HG02588 (cell line): ENCODE data around the gene PTX3.

Source experiments
- ATAC-seq: cut with Tn5 transposase; IDR thresholded peaks from one replicate; pipeline ENCODE4 v1.9.1; 2021; ENCODE audit warnings: mild to moderate bottlenecking, moderate library complexity; ENCODE audit not compliant: unreplicated experiment

Gene PTX3

DNA sequence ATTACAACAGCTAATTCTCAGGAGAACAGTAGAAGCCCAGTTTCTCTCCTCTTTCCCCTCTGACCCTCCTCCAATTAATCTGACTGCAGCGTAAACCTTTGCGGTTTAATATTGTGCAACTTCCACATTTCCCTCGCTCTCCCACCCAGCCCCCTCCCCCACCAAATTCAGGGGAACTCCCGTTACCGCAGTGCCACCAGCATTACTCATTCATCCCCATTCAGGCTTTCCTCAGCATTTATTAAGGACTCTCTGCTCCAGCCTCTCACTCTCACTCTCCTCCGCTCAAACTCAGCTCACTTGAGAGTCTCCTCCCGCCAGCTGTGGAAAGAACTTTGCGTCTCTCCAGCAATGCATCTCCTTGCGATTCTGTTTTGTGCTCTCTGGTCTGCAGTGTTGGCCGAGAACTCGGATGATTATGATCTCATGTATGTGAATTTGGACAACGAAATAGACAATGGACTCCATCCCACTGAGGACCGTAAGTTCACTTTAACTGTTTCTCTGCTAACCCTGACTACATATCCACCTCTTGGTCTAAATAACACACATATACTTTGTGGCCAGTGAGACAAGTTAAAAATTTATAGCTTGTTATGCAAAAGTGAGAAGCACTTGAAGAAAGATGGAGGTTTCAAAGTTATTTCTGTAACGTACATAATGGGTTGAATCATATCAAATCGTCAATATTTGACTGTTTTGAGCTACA is at the start of gene PTX3:
PTX3 (plus strand) TSS at position 268 of the 709 bp plus-strand sequence; CDS start at position 352, 84 bp downstream.
- no peak for ATAC-seq

DNA sequence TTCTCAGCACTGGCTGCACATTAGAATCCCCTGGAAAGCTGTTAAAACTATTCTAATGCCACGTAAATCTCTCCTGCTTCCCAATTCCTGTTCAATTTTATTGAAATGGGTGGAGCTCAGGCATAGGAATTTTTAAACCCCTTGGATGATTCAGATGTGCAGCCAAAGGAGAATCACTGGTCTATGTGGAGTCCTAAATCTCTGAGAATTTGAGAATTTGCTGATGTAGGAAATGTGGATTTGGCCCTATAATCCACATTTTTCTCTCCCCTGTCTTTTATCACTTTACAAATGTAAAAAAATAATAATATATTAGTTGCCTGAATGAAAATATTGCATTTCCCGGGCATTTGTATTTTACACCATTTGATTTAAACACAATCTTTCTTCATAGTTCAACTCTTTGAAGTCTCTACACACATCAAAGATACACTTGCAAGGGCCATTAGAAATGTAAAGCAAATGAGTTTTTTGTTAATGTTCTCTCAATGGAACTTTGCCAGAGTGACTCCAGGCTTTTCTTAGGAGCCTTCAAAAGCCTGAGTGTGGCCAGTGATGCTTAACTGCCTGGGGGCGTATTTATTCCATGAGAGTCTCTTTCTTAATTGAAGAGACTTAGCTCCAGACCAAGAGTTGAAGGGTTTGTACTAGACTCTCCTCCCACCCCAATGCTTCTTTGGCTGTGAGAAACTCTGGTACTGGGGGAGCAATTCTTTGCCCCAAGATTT is 48.8 kb upstream of the PTX3 start:
- ATAC-seq = no peak

DNA sequence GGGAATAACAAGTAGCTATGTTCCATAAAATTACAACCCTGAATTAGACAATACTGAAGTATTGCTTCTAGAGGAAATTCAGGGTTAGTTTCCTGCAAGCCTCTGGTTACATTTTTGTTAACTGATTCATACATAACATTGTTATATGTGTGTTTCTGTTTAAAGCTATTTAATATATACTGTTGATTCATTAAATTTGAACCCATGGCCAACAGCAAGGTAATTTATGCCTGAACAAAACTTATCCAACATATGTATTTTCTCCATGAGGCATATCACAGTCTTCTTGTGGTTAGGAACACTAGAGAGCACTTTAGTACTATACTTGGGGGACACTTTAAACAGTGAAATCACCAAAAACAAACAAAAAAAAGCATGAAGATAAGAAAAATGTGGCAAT is 47.7 kb upstream of the PTX3 start:
- ATAC-seq = no peak

DNA sequence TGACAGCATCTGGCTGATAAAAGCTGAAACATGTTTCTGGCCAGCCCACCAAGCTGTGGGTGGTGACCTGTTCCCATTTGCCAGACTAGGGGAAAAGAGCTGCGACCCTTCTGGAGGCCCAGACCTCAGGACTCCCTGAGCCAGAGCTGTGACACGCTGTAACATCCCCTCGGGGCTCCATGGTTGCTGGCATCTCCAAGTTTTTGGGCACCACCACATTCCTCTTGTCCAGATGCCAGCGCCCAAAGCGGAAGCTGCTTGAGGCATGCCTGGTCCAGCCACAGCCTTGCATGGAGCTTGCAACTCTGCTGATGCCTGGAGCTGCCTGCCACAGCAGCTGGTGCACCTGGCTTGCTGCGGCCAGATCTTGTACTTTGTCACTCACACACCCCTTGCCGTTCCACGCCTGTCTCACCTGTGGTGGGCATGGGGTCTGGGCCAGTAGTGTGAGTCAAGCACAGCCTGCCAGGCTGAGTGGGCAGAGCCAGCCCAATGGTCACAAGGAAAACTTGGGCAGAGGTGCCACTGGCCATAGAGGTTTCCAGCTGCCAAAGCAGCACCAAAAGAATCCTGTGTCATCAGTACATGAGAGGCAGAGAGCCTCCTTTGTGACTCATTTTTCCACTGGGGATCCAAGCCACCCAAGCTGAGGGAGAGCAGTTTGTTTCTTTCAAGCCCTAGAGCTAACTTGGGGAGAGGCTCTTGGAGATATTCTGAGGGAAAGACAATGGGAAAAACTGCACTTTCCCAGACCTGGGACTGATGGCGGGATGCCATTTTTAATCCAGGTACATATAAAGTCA is 45.7 kb upstream of the PTX3 start:
- no peak for ATAC-seq

DNA sequence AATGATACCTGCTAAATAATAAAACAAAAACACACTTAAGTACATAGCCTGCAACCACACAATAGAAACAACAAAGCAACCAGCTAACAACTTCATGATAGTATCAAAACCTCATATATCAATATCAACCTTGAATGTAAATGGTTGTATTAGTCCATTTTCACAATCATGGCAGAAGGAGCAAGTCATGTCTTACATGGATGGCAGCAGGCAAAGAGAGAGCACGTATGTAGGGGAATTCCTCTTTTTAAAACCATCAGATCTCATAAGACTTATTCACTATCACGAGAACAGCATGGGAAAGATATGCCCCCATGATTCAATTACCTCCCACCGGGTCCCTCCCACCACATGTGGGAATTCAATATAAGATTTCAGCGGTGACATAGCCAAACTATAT is 44.5 kb upstream of the PTX3 start:
- no peak for ATAC-seq

DNA sequence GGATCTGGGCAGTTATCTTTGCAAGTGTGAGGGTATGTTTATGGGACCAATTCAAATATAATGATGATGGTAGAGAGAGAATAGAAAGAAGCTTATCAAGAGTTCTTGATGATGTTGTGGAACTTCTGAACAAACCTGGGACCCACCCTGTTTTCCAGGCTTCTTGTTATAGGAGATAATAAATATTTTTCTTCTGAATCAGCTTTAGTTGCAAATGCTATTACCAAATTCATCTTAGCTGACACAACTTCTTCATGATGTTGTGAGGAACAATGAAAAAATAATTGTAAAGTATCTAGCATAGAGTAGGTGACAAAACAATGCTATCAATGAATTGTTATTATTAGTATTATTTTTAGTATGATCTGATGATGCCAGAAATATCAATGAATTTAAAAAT is 43.5 kb upstream of the PTX3 start:
- no peak for ATAC-seq

DNA sequence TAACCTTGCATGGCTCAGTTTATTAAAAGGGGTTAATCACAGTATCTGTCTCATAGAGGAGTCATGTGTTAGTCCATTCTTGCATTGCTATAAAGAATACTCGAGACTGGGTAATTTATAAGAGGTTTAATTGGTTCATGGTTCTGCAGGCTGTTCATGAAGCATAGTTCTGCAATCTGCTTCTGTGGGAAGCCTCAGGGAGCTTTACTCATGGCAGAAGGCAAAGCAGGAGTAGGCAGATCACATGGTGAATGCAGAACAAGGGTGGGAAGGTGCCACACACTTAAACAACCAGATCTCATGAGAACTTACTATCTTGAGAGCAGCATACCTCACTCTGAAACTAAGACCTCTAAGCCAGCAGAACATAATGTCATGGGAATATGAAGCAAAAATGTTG is 42.2 kb upstream of the PTX3 start:
- no peak for ATAC-seq

DNA sequence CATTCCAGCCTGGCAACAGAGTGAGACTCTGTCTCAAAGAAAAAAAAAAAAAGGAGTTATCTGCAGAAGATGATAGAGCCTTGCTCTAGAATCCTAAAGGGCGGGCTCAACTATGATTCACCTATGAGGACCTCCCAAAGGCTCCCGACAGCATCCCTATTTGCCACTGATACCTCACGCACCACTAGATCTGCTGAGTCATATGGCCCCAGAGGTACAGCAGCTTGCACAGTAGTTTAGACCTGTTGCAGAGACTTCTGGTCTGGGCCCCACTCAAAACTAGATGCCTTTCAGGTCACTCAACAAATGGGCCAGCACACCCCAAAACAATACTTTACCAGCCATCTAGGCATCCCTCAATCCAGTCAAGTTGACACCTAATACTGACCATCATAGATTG is 38.1 kb upstream of the PTX3 start:
- ATAC-seq = no peak

DNA sequence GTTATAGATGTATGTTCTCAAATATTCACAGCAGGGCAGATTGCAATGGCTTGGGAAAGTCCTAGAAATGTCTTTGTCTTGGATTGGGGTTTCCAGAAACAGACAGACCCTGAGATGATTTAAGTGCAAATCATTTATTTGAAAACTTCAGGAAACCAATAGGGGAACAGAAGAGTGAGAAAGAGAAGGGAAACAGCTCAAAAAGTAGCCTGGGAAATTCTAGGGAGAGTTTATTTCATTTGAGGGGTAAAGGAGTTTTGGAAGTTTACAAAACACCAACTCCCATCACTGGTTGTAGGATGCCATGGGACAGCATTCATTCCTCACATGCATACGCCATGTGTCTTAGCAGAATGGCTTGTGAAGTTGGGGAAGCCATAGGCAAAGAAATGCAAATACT is 32.3 kb upstream of the PTX3 start:
- ATAC-seq = no peak

DNA sequence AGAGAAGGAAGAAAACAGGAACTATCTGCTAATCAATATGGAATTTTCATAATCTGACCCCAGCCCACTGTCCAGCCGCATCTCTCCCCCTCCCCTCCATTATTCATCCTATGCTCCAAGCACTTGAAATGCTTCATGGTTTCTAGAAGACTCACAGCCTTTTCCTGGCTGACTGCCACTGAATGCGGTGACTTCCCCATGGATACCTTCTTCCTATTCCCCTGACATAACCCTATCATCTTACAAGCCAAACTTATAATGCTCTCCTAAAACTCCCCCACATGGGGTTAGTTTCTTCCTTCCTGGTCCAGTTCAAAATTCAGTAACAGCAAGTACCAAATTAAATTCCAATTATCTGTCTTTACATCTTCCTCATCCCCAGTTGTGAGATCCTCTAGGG is 31.2 kb upstream of the PTX3 start:
- ATAC-seq = no peak

DNA sequence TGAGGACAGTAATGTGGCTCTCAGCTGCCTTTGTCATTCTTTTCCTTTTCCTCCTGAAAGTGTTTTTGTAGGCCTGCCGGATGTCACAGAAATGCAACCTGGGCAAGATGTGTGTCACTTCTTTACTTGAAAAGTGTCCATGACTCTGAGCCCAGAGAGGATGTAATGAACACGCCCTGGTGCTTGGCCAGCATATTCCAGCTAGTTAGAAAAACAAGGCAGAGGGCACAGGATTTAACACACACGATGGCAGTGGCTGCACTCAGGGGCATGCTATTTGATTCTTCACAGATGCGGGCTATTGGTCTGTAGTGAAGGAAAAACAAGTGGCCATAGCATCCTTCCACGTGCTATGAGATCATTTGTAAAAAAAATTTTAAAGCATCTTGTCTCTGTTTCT is 30.3 kb upstream of the PTX3 start:
- no peak for ATAC-seq

DNA sequence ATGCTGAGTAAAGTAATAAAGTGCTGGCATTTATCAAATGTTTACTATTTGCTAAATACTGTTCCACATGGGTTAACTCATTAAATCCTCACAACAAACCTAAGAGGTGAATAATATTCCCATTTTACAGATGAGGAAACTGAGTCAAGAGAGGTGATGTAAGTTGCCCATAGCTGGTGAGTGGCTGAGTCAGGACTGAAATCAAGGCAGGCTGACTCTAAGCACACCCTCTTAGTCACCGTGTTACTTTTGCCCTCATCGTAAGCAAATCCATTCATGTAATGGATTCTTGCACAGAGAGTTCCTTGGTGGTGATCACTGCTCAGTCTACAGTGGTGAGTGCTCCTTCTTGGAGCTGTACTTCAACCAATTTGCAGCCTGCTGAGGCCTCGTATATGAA is 28.9 kb upstream of the PTX3 start:
- no peak for ATAC-seq

DNA sequence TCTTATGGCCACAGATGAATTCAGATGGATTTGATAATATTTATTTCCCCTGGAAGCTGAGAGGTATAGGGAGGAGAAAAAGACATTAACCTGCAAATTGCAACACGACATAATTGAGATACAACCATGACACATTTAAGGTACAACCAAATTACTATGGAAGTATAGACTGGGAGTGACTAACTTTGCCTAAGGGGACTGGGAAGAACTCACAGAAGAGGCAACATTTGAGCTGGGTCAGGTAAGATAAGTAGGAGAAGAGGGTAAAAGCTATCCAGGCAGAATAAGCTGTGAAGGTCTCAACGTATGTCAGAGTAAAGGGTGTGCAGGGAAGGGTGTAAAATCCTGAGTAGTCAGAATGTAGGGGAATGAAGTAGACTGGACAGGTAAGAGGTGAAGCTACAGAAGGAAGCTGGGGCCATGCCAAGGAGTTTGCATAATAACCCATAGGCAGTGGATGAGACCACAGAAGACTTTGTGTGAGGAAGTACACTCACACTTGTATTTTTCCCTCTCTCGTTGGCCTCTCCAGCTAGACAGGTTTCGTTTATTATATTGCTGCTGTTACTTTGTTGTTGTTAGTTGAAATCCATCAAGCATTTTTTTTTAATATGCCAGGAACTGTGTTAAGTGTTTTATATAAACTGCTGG is 28.0 kb upstream of the PTX3 start:
- no peak for ATAC-seq

DNA sequence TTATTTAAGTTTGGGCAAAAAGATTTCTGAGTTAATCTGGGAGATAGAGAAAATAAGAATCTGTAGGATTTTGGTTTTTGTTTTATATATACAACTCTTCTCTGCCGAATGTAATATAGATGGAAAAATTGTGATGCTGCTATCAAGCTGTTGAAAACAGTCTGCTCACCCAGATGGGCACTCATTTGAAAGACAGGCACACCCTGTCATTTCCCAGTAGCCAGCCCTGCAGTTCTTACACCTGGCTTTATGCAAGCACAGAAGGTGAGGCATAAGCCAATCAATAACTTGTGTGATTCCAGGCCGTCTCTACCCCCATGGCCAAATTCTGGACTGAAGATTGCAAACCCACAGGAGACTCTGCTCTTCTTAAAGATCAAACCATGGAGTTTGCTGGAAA is 27.1 kb upstream of the PTX3 start:
- ATAC-seq = no peak

DNA sequence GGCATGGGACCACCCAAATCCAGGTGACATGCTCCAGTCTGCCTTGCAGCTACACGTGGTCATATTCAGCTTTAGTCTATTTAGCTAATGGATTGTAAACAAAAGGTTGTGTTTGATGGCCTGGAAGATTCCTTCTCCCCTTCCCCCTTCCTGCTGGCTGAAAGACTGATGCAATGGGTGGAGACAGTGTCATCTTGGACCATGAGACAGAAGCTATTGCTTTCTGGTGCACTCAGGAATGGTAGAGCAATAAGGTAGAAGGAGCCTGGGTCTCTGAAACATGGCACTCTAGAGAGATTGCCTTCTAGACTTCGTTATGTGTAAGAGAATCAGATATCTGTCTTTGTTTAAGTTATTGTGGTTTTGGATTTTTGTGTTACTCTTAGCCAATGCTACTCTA is 25.7 kb upstream of the PTX3 start:
- no peak for ATAC-seq

DNA sequence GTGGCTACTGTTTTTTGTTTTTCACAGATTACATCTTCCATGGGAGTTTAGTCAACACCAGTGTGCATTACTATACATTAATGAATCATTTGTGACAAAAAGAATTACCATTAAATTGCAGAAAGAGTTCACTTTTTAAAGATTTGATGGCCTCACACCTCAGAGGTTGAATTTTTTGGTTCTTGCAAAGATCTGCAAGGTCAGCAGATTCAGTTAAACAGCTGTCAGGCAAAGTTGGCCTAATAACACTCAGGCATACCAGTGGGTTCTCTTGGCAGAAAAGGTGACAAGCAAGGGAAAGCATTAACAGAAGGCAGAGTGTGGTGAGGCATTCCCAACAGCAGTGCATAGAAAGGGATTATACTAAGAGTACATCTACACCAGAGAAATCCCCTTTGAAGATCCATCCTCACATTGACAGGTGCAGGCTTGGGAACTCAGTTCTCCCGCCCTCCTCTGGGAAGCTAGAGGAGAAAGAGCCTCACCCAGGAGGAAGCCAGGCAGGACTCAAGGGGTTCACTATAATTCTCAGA is 24.3 kb upstream of the PTX3 start:
- no peak for ATAC-seq

DNA sequence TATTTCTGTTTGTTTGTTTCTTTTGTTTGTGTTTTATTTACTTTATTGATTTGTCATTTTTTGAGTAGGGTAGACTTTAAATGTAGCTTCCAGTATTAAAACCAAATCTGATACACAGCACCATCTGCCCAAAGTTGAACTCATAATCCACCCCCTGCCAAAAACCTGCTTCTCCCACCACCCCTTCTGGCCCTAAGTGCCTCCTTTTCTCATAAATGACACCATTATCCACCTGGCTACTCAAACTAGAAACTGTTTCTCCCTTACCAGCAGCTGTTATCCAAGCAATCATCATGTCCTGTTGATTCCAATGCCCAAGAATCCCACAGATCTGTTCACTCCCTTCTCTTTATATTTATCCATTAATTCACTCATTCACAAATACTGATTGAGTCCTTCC is 21.8 kb upstream of the PTX3 start:
- no peak for ATAC-seq

DNA sequence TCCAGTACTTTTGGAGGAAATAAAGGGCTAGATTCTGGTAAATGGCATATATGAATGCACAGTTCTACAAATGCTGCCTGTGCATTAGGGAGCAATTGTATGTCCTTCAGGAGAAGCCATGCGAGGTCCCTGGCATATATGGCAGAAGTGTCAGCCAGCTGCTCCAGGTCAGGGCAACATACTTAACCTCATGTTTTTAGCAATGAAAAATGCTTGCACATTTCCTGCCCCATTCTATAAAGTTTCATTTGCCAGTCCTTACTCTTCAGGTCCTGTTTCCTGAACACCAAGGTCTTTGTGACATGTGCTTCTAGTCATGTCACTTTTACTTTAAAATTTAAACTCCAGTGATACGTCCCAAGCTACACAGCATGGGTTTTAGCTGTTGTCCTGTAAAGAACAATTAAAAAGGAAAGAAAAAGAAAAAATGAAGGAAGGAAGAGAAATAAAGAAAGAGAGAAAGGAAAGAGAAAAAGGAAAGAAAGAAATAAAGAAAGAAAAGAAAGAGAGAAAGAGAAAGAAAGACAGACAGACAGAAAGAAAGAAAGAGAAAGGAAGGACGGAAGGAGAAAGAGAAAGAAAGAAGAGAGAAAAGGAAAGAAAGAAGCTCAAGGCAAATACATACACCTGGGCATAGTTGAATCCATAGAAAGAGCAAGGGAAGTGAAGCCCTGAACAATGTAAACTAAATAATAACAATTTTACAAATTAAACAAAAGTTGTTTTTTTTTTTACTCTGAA is 20.1 kb upstream of the PTX3 start:
- no peak for ATAC-seq

DNA sequence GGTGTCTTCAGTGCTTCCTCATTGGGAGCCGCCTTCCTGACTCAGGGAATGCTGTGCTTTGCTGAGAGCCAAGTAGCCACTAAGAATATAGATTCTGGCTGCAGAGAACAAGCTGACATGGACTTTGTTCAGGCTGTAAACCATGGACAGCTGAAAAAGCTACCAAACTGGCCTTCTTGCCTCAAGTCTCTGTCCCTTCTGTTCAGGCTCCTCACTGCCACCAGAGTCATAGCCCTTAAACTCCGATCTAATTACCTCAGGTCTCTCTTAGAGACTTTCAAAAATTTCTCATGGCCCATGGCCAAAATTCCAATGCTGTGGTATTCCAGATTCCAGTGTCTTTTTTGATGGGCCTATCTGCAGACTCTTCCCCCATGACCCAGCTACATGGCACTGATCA is 19.4 kb upstream of the PTX3 start:
- ATAC-seq = no peak

DNA sequence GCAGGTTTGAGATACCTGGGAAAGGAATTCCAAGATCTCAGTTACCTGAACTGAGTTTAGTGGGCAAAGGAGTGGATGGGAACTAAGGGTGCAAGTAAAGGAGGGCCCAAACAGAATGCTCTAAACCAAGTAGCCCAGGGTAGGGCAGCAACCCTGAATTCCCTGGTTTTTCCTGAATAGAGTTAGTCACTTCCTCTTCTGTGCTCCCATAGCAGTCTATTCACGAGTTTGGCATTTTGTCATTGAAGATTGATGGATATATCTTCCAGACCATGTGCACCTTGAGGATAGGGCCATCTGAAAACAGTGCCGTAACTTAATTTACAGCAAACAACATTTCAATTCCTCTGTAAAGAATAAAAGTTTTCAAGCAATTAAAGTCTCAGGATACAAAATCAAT is 18.5 kb upstream of the PTX3 start:
- no peak for ATAC-seq
